H1 (cell line): ENCODE measurements around the gene CAD. TPM values are rescaled to one million over a fixed set of nuclear protein-coding genes. Genes with fewer than 3 reads are reported as not detected.

Source experiments
- CTCF ChIA-PET: fragments of 300-600 bp; sonication (Branson Sonifier 250); formaldehyde crosslinking; loops from one replicate; lab custom pipeline; 2021; ENCODE audit not compliant: partially characterized antibody; lab: Charles Lee
- POLR2A ChIA-PET: fragments of 300-600 bp; sonication (Branson Sonifier 250); formaldehyde crosslinking; loops from one replicate; lab custom pipeline; 2021; ENCODE audit warnings: inconsistent platforms; ENCODE audit not compliant: partially characterized antibody; lab: Charles Lee
- DNase-seq, 2 experiments: peaks; one replicate each; pipeline versions ENCODE4 v3.0.0 to v3.0.0-alpha.2; 2010 to 2022; ENCODE audit warnings: low spot score in 2 of 2, low read depth in 1 of 2, mixed read lengths in 1 of 2
- FAIRE-seq: peaks from 2 replicates; lab custom pipeline; 2011; peaks lifted over from hg19 to GRCh38; lab: Jason Lieb, UNC
- H2AFZ ChIP-seq: 2 replicates; pipeline ENCODE4 v1.8.1; 2012; ENCODE audit warnings: low read length, inconsistent platforms
- H2AK5ac ChIP-seq: 2 replicates; pipeline ENCODE4 v1.6.1; 2013; ENCODE audit warnings: low read depth, low read length
- H2BK120ac ChIP-seq: replicated peaks from 2 replicates; pipeline ENCODE3; 2013; ENCODE audit warnings: low read depth, low read length, inconsistent platforms
- H2BK12ac ChIP-seq: 2 replicates; pipeline ENCODE4 v1.6.1; 2013; ENCODE audit warnings: low read depth, low read length
- H2BK15ac ChIP-seq: 2 replicates; pipeline ENCODE4 v1.6.1; 2013; ENCODE audit warnings: low read length
- H2BK20ac ChIP-seq: 2 replicates; pipeline ENCODE4 v1.6.1; 2013; ENCODE audit warnings: low read length
- H2BK5ac ChIP-seq: 2 replicates; pipeline ENCODE4 v1.6.1; 2013; ENCODE audit warnings: low read depth, low read length
- H3K14ac ChIP-seq: 2 replicates; pipeline ENCODE4 v1.6.1; 2013; ENCODE audit warnings: inconsistent platforms; ENCODE audit not compliant: insufficient read length
- H3K18ac ChIP-seq: 2 replicates; pipeline ENCODE4 v1.6.1; 2013; ENCODE audit warnings: low read length; ENCODE audit errors: extremely low read depth
- H3K23ac ChIP-seq: 2 replicates; pipeline ENCODE4 v1.6.1; 2013; ENCODE audit warnings: inconsistent platforms; ENCODE audit not compliant: insufficient read length
- H3K23me2 ChIP-seq: 2 replicates; pipeline ENCODE4 v1.6.1; 2013; ENCODE audit warnings: low read depth, low read length
- H3K27ac ChIP-seq: 2 replicates; pipeline ENCODE4 v1.6.1; 2011; ENCODE audit warnings: low read depth, low read length, inconsistent platforms
- H3K27me3 ChIP-seq, 4 experiments: replicated peaks in 1 of 4; 1 replicate in 1 of 4; 2 replicates in 3 of 4; pipeline versions ENCODE4 v1.6.1 to v1.8.1; 2011 to 2013; ENCODE audit warnings: low read length in 3 of 4, mild to moderate bottlenecking in 3 of 4, inconsistent platforms in 2 of 4, mixed read lengths in 2 of 4, moderate library complexity in 1 of 4; ENCODE audit not compliant: control insufficient read depth in 3 of 4, insufficient read depth in 3 of 4; ENCODE audit errors: extremely low read depth in 1 of 4
- H3K36me3 ChIP-seq, 4 experiments: 2 replicates each; pipeline versions ENCODE4 v1.6.1 to v1.8.1; 2011 to 2013; ENCODE audit warnings: mild to moderate bottlenecking in 4 of 4, low read length in 3 of 4, moderate library complexity in 2 of 4, control low read depth in 1 of 4, inconsistent platforms in 1 of 4; ENCODE audit not compliant: insufficient read depth in 4 of 4, control insufficient read depth in 2 of 4
- H3K4ac ChIP-seq: replicated peaks from 2 replicates; pipeline ENCODE3; 2013; ENCODE audit warnings: low read length, low read depth, mixed read lengths, inconsistent platforms; ENCODE audit not compliant: insufficient read length
- H3K4me1 ChIP-seq, 4 experiments: replicated peaks in 1 of 4; 1 replicate in 1 of 4; 2 replicates in 3 of 4; pipeline versions ENCODE4 v1.6.1 to v1.8.1; 2011 to 2013; ENCODE audit warnings: low read length in 3 of 4, inconsistent platforms in 2 of 4, mixed read lengths in 1 of 4; ENCODE audit not compliant: insufficient read depth in 4 of 4, control insufficient read depth in 3 of 4
- H3K4me2 ChIP-seq, 2 experiments: 2 replicates each; pipeline versions ENCODE4 v1.6.1 to v1.8.1; 2011 to 2013; ENCODE audit warnings: low read depth in 2 of 2, low read length in 2 of 2, control low read depth in 1 of 2, inconsistent platforms in 1 of 2, mild to moderate bottlenecking in 1 of 2; ENCODE audit not compliant: insufficient read depth in 1 of 2
- H3K4me3 ChIP-seq, 4 experiments: fragments of 200-600, 300-600 bp in 1 of 4; sonication (generic), shearing (Covaris generic), sonication (Bioruptor Twin) in 1 of 4; 2 replicates each; pipeline versions ENCODE4 v1.5.1 to v1.8.1; 2011 to 2016; ENCODE audit warnings: low read length in 4 of 4, low read depth in 3 of 4, control low read depth in 2 of 4, inconsistent platforms in 2 of 4, mild to moderate bottlenecking in 2 of 4, mixed read lengths in 1 of 4, moderate library complexity in 1 of 4; ENCODE audit not compliant: insufficient read depth in 2 of 4; ENCODE audit errors: extremely low read depth in 1 of 4
- H3K56ac ChIP-seq: replicated peaks from 2 replicates; pipeline ENCODE3; 2013; ENCODE audit warnings: low read depth, mild to moderate bottlenecking, mixed read lengths, low read length, inconsistent platforms; ENCODE audit not compliant: insufficient read length
- H3K79me1 ChIP-seq: 2 replicates; pipeline ENCODE4 v1.6.1; 2013; ENCODE audit warnings: low read depth, low read length, control low read depth
- H3K79me2 ChIP-seq, 2 experiments: 2 replicates each; pipeline versions ENCODE4 v1.6.1 to v1.8.1; 2012 to 2013; ENCODE audit warnings: low read length in 2 of 2, mild to moderate bottlenecking in 2 of 2, inconsistent platforms in 1 of 2; ENCODE audit not compliant: insufficient read depth in 2 of 2, control insufficient read depth in 1 of 2
- H3K9ac ChIP-seq, 4 experiments: replicated peaks in 1 of 4; 1 replicate in 1 of 4; 2 replicates in 3 of 4; pipeline versions ENCODE4 v1.6.1 to v1.8.1; 2011 to 2013; ENCODE audit warnings: low read depth in 3 of 4, low read length in 3 of 4, control low read depth in 2 of 4, mild to moderate bottlenecking in 2 of 4, moderate library complexity in 2 of 4, inconsistent platforms in 1 of 4; ENCODE audit errors: extremely low read depth in 1 of 4
- H3K9me3 ChIP-seq, 2 experiments: 2 replicates each; pipeline versions ENCODE4 v1.6.1 to v1.8.1; 2012 to 2013; ENCODE audit warnings: mild to moderate bottlenecking in 2 of 2, moderate library complexity in 2 of 2, control low read depth in 1 of 2, inconsistent platforms in 1 of 2, low read depth in 1 of 2, low read length in 1 of 2, mixed read lengths in 1 of 2; ENCODE audit not compliant: insufficient read depth in 2 of 2
- H4K20me1 ChIP-seq, 2 experiments: replicated peaks in 1 of 2; 2 replicates each; pipeline versions ENCODE3 to v1.8.1; 2011 to 2013; ENCODE audit warnings: inconsistent platforms in 2 of 2, low read length in 2 of 2, mild to moderate bottlenecking in 1 of 2; ENCODE audit not compliant: insufficient read depth in 2 of 2, control insufficient read depth in 1 of 2
- H4K5ac ChIP-seq: 2 replicates; pipeline ENCODE4 v1.6.1; 2013; ENCODE audit warnings: low read length, low read depth, mixed read lengths, inconsistent platforms; ENCODE audit not compliant: insufficient read length
- H4K8ac ChIP-seq: 2 replicates; pipeline ENCODE4 v1.8.0; 2013; ENCODE audit warnings: mild to moderate bottlenecking, moderate library complexity, low read length, inconsistent platforms; ENCODE audit not compliant: insufficient read depth; ENCODE audit errors: extremely low read depth
- H4K91ac ChIP-seq: replicated peaks from 2 replicates; pipeline ENCODE3; 2013; ENCODE audit warnings: low read length, mixed read lengths, inconsistent platforms; ENCODE audit not compliant: insufficient read length
- ATF2 ChIP-seq: IDR thresholded peaks from 2 replicates; pipeline ENCODE4 v1.6.1; 2012; ENCODE audit warnings: low read length, inconsistent platforms
- CBX8 ChIP-seq: fragments of 300-800, 300-1000 bp; sonication (generic); IDR thresholded peaks from 2 replicates; pipeline ENCODE4 v1.7.1; 2016; ENCODE audit warnings: low read depth, low read length, borderline replicate concordance
- NANOG ChIP-seq: IDR thresholded peaks from 2 replicates; pipeline ENCODE4 v1.6.1; 2011; ENCODE audit warnings: low read length, low read depth, mild to moderate bottlenecking, inconsistent platforms; ENCODE audit not compliant: insufficient read depth, poor library complexity, severe bottlenecking
- NRF1 ChIP-seq: IDR thresholded peaks from 2 replicates; pipeline ENCODE4 v1.6.1; 2011; ENCODE audit warnings: mild to moderate bottlenecking, low read depth, low read length, improper control_type of control experiment
- POU5F1 ChIP-seq: IDR thresholded peaks from 2 replicates; pipeline ENCODE4 v1.6.1; 2011; ENCODE audit warnings: low read depth, mild to moderate bottlenecking, low read length, moderate library complexity
- RAD21 ChIP-seq, 2 experiments: IDR thresholded peaks in 1 of 2; conservative IDR thresholded peaks in 1 of 2; 2 replicates each; pipeline ENCODE4 v1.6.1; 2011; ENCODE audit warnings: low read depth in 2 of 2, low read length in 2 of 2, improper control_type of control experiment in 1 of 2, inconsistent platforms in 1 of 2, mild to moderate bottlenecking in 1 of 2, moderate library complexity in 1 of 2
- SIRT6 ChIP-seq: IDR thresholded peaks from one replicate; pipeline ENCODE4 v1.7.1; 2012; ENCODE audit warnings: low read length, inconsistent platforms
- SP4 ChIP-seq: IDR thresholded peaks from 2 replicates; pipeline ENCODE4 v1.6.1; 2012; ENCODE audit warnings: low read length, inconsistent platforms
- TCF12 ChIP-seq: IDR thresholded peaks from 2 replicates; pipeline ENCODE4 v1.6.1; 2011; ENCODE audit warnings: low read depth, mild to moderate bottlenecking, low read length
- USF2 ChIP-seq: IDR thresholded peaks from 2 replicates; pipeline ENCODE4 v1.6.1; 2011; ENCODE audit warnings: low read length, improper control_type of control experiment
- WGBS, 2 experiments: shearing (Covaris generic) in 1 of 2; methylation state at CpG; one replicate each; pipeline versions ENCODE4 v1.1.6 to v1.1.7; 2013 to 2015; ENCODE audit warnings: low lambda C conversion rate in 2 of 2, mixed read lengths in 2 of 2, inconsistent platforms in 1 of 2, low coverage in 1 of 2, missing lambda C conversion rate in 1 of 2; ENCODE audit not compliant: insufficient replicate concordance in 2 of 2, insufficient coverage in 1 of 2, insufficient read length in 1 of 2; ENCODE audit errors: extremely low coverage in 1 of 2, missing lambda C conversion rate in 1 of 2; 5-methylcytosine and 5-hydroxymethylcytosine counted together
- polyA plus RNA-seq, 7 experiments: library from polyadenylated mRNA; depleted of rRNA in 3 of 7; stranded (reverse) in 5 of 7; unstranded in 2 of 7; fragments of >200 nt in 5 of 7; fragments of 200-250 nt in 2 of 7; gene quantifications; 1 replicate in 5 of 7; 2 replicates in 1 of 7; 4 replicates in 1 of 7; pipeline versions ENCODE4 v1.2.1 to v1.2.3, GENCODE V29; 2011 to 2013; ENCODE audit warnings: missing spikeins in 2 of 7, mixed read lengths in 2 of 7
- total RNA-seq: library from RNA; stranded (reverse); fragmentation: NEBNext Ultra II Directional; extraction: Animal tissue kit (Norgen Biotek cat#: 25700); gene quantifications from 2 replicates; pipeline ENCODE4 v1.2.1, GENCODE V29; 2021

Gene CAD
- total and polyA plus RNA-seq, 2 of the 8 experiments (the other 6 are each of a cell fraction or from before 2014, with no cell fraction given), result 130 to 146 TPM

- no peak overlapping the region for H2BK120ac ChIP-seq
- H3K18ac ChIP-seq, result no peak overlapping the region
- no peak overlapping the region for H3K4me3 ChIP-seq
- no peaks in the 10 kb centered on the region; a peak in 1 of 7 replicates for H3K27me3 ChIP-seq
- H2BK15ac ChIP-seq, result no peak overlapping the region
- no peak overlapping the region for H3K9ac ChIP-seq
- no peak overlapping the region for H4K91ac ChIP-seq
- H2AK5ac ChIP-seq, result no peak overlapping the region
- no peak overlapping the region for H3K4me2 ChIP-seq
- H3K36me3 ChIP-seq, result no peaks in the 10 kb centered on the region
- H4K8ac ChIP-seq, result no peak overlapping the region
- no peaks in the 10 kb centered on the region for H3K79me1 ChIP-seq
- H2BK20ac ChIP-seq, result no peak overlapping the region
- POLR2A ChIA-PET, result interaction anchor here (0.8 to 3.9 kb wide), 14 partner anchors 9 to 89 kb away, joined by 3 to 27 read pairs (median 5); partner anchors contain the start of genes CAD, GTF3C2 and TRIM54
- 54% methylated on average over 6 of the region's 6 CpGs; no CpG with 5 or more reads in 1 of the 2 experiments for whole genome bisulfite sequencing, 2 experiments
- no peak overlapping the region for H3K14ac ChIP-seq
- no peak overlapping the region for H2BK5ac ChIP-seq
- H2BK12ac ChIP-seq, result no peak overlapping the region
- no peak overlapping the region for H3K23ac ChIP-seq
- DNase-seq (no peak), FAIRE-seq (peak; percentile 55)
- H3K79me2 ChIP-seq, result no peaks in the 10 kb centered on the region
- peaks cover 0 to 4% (median 2%) of the 10 kb centered on the region in 4 experiments; a peak in 3 of 7 replicates for H3K4me1 ChIP-seq
- H3K23me2 ChIP-seq, result no peaks in the 10 kb centered on the region
- CTCF ChIA-PET, result interaction anchor here (0.6 to 20.2 kb wide), 30 partner anchors 9 to 354 kb away, joined by 3 to 413 read pairs (median 4); partner anchors contain the start of genes CAD, DNAJC5G, MPV17 and SLC30A3
- no peak overlapping the region for H3K27ac ChIP-seq
- no peak overlapping the region for H4K5ac ChIP-seq
- H3K4ac ChIP-seq, result no peak overlapping the region
- no peaks in the 10 kb centered on the region for H3K9me3 ChIP-seq
- no peak overlapping the region for H3K56ac ChIP-seq
- H4K20me1 ChIP-seq, result no peaks in the 10 kb centered on the region
- peak overlapping the region; percentile 4; the same call in 1 of the 2 replicates for H2AFZ ChIP-seq
- TF ChIP-seq POU5F1 (no peak), RAD21 (IDR thresholded peaks at IDR 0.05 in 1 of 2, conservative IDR thresholded peaks at IDR 0.05 in 1 of 2; ENCODE audit: low read depth in 2 of 2, low read length in 2 of 2) (peak; percentile 80 to 87), NRF1 (no peak), NANOG (no peak), SP4 (no peak), SIRT6 (no peak), USF2 (no peak), TCF12 (no peak), ATF2 (0 out of 2 replicates have a peak, but pooled peaks have one; percentile 21), CBX8 (no peak)
Measured at GRCh38 chr2:27291865-27292264, 74.7 kb downstream of the CAD start.
